Islet precursor cell (in vitro differentiated cells): ENCODE measurements around the gene COL8A1.

Experiments used
- DNase-seq: peaks from one replicate; pipeline ENCODE4 v3.0.0-alpha.2; 2018

COL8A1 gene

DNA sequence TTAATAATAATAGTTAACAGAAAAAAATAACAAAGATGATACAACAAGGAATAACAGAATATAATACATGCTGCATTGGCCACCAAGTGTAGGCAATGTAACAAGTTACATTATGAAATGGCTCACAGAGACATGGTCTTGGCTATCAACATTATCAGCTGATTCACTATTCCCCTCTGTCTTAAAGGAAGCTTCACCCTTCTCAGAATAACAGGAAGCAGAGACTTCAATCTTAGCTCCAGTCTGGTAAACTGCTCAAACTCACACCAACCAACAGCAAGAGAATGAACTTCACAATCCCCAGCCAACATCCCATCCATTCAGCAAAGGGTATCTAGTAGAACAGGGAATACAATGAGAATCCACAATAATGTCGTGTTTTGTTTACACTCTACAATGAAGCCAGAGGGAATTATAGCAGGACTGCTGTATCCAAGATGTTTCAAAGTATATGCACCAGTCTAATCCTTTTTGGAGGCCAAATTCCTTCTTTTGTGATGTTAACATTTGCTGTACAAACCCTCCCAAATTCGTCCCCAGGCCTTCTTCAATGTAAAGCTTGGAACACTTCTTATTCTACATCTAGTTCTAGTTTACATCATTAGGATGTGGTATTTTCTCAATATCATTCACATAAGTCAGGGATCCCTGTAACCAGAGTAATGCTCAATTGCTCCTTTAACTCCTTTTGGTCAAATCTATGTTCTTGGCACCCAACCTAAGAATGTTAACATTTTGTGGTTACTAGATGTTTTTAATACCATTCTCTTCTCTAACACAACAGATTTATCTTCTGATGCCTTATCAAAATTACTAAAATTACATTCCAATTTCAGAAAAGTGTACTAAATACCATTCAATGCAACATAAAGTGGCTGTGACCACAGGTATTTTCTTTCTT is 126.9 kb downstream of the COL8A1 start:
- DNase-seq: no peak

DNA sequence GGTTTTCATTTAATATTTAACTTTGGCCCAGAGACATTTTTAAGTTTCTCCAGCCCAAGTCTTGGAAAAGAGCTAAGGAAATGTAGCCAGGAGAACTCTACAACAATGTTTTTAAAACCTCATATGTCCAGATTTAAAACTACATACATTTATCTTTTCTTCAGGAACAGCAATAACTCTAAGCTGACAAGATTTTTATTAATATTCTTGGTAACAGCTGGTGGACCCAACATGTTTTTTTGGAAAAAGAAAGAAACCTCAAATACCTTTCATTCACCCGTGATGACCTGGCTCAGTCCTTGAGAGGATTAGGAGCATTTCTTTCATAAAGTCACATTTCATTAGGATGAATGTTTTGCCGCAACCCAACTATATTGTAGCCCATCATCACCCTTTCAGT is 128.9 kb downstream of the COL8A1 start:
- no peak for DNase-seq

DNA sequence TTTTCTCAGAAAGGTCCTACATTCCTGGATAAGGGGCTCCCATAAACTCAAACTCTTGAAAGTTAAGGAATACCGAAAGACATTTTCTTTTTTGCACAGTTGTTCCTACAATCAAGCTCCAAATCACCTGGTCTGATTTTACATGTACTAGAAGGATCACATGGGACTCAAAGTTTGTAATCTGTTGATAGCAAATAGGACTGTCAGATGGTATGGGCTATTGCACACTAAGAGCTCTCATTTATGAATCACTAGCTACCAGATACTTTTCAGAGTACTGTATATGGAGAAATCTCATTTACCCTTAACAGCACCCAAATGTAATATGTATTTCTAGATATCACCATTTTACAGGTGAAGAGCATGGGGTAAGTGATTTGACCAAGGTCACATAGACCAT is 129.7 kb downstream of the COL8A1 start:
- no peak for DNase-seq

DNA sequence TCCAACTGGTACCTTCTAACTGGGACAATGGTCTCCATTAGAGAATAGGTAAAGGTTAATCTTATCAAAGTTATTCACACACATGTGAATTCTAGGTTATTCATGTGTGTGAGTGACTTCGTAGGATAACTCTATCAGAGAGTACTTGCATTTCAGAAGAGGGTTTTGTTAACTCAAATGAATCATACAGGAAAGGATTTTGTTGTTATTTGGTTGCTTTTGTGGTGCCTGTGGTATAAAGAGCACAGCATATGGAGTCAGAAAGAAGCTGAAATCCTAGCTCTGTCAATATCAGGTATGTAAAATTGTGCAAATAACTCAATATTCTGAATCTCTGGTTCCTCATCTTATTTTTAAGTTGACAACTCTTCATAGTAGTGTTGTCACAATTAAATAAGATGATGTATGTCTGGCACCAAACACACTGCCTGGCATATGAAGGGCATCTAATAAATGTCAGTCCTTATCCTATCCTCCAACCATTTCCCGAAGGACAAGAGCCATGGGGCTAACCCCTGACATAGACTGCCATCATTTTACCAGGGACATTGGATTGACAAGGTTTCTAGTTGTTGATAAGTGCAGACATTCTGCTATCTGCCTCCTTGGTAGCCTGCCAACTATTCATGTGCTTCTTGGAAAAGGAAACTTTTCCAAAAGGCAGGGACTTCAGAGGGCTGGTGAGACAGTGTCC is 130.6 kb downstream of the COL8A1 start:
- DNase-seq: no peak

DNA sequence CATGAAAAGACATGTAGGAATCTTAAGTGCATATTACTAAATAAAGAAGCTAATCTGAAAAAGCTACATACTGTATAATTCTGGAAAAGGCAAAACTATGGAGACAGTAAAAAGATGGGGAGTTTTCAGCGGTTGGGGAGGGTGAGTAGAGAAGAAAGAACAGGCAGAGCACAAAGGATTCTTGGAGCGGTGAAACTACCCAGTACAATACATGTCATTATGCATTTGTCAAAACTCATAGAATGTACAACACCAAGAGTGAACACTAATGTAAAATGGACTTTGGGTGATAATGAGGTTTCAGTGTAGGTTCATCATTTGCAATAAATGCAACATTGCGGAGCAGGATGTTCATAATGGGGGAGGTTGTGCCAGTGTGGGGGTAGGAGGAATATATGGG is 133.8 kb downstream of the COL8A1 start:
- DNase-seq: no peak

DNA sequence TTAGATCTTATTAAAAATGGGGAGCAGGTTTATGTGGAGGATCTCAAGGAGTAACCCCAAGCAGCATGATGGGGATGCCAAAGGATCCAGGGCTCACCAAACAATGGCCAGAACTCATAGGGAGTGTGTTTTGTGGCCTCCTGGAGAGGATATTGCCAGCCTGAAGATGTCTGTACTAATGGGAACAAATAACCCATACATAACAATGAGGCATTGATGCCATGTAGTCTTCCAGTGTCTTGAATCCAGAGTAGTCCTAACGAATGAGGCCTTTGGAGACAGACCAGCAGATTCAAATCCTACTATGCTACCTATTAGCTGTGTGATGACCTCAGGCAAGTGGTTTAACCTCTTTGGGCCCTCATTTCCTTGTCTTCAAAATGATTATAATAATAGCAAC is 134.3 kb downstream of the COL8A1 start:
- DNase-seq: no peak

DNA sequence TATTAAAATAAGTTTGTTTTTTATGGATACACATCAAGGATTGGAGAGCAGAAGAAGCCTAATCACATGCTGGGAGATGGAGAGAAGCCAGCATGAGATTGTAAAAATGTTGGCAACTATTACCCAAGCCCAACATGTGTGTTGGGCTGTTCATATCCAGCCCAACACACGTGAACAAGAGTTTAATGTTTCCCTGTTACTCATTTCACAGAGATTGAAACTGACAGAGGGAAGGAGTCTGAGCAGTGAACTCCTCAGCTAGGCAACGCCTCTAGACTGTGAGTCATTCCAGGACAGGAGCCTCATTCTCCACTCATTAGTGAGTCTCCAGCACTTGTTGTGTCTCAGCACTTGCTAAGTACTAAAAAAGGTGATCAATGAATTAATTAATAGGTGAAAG is 136.1 kb downstream of the COL8A1 start:
- DNase-seq: no peak

DNA sequence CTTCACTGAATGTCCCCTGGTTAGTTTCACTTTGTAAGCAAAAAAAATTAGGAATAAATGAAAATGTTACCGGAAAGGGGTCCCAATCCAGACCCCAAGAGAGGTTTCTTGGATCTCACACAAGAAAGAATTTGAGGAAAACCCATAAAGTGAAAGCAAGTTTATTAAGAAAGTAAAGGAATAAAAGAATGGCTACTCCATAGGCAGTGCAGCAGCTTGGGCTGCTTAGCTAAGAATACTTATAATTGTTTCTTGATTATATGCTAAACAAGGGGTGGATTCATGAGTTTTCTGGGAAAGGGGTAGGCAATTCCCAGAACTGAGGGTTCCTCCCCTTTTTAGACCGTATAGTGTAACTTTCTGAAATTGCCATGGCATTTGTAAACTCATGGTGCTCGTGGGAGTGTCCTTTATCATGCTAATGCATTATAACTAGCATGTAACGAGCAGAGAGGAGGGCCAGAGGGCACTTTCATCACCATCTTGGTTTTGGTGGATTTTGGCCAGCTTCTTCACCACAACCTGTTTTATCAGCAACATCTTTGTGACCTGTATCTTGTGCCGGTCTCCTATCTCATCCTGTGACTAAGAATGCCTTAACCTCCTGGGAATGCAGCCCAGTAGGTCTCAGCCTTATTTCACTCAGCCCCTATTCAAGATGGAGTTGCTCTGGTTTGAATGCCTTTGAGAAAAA is 138.3 kb downstream of the COL8A1 start:
- no peak for DNase-seq

DNA sequence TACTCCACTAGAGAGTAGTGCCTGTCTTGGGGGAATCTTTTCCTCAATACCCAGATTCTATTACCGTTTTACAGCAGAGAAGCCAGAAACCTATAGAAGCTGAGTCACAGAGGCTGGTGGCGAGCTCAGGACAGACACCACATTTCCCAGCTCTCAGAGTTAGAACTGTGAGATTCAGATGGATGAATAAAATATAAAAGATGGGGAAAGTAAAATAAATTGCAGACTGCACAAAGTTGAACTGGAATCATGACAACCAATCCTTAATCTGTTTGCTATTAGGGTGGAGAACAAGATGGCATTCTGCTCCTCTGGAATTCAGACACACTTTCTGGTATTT is 138.8 kb downstream of the COL8A1 start:
- no peak for DNase-seq

DNA sequence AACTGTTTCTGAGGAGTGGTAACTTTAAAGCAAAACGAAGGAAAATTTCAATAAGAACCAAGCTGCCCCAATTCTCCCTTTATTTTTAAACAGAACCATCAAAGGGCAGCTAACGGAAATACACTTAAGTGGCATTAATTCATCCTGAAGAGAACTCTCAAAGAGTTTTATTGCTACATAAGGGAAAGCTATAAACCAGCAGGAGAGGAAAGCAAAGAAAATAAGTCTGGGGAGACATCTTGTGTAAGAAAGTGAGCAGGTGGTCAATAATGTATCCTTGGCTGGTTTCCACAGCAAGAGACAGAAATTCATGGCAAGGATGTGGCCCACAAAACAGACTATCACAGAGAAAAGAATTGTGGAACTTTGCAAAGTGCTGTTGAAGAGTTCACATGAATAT is 139.3 kb downstream of the COL8A1 start:
- no peak for DNase-seq

DNA sequence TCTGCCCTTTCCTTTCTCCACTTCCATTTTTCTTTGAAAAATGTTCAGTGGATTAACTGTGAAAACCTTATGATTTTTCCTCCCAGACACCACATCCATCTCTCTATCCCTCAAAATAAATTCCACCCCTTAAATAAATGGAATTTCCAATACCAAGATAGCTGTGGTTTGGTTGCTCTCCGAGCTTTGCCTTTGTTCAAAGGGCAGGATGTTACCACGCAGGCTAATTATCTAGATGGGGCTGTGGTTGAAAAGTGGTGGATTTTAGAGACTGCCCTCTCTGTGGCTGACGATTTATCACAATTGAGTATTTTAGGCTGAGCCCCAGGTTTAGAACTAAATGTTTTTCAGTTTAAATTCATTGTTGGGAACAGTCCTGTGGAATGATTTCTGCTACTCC is 142.4 kb downstream of the COL8A1 start:
- DNase-seq: peak; percentile 55

DNA sequence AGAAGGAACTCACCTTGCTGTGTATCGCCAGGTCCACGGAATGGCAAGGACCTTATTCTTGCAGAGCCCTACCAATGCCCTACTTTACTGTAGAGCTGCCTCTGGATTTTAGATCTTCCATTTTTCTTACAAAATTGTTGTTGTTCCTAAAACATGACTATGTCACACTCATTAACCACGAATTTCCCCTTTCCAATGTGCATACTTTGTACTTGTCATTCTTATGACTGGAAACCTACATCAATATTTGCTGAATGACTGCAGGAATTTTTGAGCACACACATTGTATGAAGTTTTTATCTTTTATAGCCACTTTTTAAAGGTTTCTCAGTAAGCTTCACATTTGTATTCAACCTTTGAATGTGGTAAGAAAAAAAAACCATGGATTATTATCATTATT is 143.4 kb downstream of the COL8A1 start:
- no peak for DNase-seq

DNA sequence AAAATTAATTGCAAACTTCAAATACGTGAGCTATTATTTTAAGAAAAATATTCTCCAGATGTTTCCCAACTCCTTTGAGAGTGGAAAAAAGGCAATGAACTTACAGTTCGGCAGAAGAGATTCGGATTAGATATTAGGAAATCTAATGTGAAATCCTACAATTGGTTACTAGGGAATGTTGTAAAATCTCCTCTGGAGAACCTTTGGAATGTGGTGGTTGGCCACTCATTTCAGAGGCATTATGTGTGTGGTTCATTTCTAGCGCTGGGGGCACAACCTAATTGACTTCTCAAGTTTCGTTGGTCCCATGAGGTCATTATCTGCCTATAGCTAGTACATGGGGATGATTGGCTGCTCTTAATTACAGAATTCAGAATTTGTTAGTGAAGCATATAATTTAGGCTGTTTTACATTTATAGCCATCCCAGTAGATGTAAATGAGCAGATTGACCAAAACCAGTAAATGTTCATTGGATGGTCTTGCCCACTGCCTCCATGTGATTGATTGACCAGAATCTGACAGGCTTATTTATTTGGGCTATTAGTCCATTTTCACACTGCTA is 144.7 kb downstream of the COL8A1 start:
- DNase-seq: no peak

DNA sequence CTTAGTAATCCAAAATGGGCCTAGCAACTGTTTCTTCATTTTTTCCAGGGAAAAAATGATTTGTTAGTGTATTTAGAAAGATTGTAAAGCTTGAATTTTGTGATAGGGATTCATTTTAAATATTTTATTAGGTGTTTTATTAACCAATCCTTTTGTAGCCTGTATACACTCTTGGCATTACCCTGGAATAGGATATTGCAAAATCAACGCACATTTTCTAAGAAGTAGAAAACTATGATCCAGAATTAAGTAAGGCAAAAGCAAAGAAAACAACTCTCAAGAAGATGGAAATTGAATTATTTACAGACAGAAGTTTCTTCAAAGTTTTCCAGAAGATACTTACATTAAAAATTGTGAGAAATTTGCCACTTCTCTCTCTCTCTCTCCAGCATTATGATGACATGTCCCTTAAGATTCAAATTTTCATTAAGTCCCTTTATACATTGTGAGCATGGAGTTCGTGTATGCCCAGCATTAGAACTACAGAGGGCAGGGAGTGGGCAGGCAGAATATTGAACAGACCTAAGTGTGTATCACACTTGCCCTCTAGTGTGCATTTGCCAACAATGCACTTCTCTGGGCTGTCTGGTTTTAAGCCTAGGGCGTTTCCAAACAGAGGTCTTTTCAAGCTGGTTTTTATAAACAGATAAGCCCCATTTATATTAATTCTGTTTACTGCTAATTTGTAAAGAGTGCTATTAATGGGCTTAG is 150.8 kb downstream of the COL8A1 start:
- DNase-seq: peak; percentile 63

DNA sequence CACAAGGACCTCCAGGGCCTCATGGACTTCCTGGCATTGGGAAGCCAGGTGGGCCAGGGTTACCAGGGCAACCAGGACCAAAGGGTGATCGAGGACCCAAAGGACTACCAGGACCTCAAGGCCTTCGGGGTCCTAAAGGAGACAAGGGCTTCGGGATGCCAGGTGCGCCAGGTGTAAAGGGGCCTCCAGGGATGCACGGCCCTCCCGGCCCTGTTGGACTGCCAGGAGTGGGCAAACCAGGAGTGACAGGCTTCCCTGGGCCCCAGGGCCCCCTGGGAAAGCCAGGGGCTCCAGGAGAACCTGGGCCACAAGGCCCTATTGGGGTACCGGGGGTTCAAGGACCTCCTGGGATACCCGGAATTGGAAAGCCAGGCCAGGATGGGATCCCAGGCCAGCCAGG is 156.1 kb downstream of the COL8A1 start:
- DNase-seq: no peak

DNA sequence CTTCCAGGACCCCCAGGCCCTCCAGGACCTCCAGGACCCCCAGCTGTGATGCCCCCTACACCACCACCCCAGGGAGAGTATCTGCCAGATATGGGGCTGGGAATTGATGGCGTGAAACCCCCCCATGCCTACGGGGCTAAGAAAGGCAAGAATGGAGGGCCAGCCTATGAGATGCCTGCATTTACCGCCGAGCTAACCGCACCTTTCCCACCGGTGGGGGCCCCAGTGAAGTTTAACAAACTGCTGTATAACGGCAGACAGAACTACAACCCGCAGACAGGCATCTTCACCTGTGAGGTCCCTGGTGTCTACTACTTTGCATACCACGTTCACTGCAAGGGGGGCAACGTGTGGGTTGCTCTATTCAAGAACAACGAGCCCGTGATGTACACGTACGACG is 157.2 kb downstream of the COL8A1 start:
- DNase-seq: no peak

DNA sequence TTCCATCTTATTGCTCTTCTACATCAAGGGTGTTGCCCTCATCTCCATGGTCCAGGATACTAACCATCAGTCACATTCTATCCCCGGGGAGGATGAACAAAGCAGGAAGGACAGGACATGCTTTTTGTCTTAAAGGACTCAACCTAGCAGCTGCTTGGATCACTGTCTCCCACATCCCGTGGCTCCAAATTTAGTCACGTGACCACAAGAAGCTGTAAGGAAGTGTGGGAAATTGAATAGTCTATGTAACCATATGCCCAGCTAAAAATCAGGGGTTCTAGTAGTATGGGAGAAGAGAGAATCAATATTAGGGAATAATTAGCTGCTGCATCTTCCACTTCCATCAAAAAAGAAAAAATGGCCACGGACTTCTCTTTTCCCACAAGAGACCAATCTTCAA is 161.0 kb downstream of the COL8A1 start:
- DNase-seq: no peak

DNA sequence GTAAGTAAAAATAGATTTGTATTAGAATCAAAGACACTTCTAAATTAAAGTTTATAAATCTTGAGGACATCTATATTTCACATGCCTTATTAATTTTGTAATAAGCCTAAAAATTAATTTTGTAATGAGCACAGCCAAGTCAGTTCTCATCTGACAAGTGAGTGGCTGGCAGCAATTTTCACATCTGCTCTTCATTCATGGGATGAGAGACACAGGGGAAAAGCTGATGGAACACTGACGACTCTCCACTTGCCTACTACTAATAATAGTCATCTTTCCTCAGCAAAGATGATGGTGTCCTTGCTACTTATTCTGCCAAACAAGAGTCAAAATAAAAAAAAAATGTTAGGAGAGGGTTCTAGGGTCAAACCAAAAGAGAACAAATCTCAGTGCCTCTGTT is 164.9 kb downstream of the COL8A1 start:
- no peak for DNase-seq

DNA sequence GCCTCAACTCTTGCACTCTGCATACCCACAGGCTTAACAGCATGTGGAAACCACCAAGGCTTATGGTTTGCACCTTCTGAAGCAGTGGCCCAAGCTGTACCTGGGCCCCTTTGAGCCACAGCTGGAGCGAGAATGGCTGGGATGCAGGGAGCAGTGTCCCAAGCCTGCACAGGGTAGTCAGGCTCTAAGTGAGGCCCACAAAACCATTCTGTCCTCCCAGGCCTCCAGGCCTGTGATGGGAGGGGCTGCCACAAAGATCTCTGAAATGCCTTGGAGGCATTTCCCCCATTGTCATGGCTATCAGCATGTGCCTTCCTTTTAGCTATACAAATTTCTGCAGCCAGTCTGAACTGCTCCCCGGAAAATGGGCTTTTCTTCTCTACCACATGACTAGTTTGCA is 166.8 kb downstream of the COL8A1 start:
- DNase-seq: no peak

DNA sequence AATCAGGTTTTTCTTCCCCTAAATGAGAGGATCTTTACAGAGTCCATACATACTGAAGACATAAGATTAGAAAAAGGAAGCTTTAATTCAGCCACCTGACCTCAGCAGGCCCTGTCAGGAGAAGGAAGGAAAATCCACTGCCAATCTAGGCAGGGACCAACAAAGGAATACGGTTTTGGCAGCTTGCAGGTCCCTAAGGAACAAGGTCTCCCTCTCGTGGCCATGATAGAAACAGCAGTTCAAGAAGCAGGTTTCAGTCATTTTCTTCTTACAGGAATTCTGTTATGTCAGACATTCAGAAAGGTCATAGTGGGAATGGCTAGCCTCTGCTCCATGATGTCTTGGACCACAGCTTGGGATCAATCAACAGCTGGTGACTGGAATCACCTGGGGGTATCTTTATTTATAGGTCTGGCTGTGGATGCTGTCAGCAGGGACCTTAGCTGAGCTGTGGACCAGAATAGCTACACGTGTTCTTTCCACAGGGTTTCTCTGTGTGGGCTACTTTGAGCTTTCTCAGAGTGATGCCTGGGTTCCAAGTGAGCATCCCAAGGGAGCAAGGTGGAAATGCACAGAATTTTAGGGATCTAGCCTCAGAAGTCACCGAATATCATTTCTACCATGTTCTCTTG is 169.9 kb downstream of the COL8A1 start:
- peak; percentile 80 for DNase-seq

DNA sequence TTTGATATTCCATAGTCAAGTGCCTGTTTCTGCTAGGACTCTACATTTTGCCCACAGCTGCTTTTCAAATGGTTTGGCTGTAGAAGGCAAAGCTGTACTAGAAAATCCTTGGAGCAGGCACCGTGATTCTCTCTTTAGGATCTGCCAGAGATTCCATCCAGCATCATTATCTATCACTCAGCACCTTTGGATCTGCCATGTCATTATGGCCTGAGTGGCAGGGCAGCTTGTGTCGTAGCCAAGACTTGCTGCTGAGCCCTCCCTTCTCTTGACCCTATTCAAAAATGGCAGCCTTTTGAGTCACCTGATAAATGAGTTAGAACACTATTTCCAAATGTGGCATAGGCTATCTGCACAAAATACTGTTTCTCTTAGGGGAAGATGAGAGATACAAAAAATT is 171.2 kb downstream of the COL8A1 start:
- DNase-seq: no peak

DNA sequence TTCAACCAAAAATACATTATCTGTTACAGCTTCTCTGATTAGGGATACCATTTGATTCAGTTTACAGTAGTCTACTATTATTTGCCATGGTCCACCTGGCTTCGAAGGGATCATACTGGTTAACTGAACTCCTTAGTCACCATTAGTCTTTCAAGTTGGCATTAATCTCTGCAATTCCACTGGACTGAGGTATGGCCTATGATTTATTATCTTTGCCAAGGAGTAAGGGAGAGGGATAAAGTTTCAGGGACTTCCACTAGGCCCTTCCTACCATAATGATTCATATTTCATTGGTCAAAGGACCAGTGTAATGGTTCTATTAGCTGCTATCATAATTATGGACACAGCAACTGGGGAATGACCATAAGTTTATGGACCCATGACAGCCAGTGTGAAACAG is 172.0 kb downstream of the COL8A1 start:
- no peak for DNase-seq

DNA sequence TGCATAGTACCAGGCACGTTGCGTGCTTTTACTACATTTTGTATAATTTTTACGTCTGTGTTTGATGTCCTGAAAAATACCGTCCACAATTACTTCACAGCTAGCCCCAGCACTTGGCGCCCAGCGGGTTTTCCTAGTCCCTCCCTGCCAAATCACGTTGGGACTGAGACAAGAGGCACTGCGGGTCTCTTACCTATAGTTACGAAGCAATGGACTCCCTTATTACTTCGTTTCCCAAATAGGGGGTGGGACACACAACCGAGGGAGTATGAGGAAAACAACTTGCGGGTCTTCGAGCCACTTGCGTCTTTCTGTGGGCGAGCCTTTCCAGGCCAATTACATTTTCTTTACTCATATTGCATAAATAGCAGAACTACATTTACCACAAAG is 178.6 kb downstream of the COL8A1 start:
- DNase-seq: no peak
